Measurements from ENCODE around the gene ATXN8OS. TPM values are rescaled to one million over a fixed set of nuclear protein-coding genes. Genes with fewer than 3 reads are reported as not detected.
"Not testable (repeated sequence)": the region's sequence is repeated elsewhere in the genome, so short reads cannot be mapped to it uniquely, and the experiment has no call there.

Gene ATXN8OS
- total RNA-seq, 4 donors from 2014 or later: not detected

GRCh38 chr13:70125693-70126092 is 18.1 kb downstream of the ATXN8OS start:
- WGBS, 2 donors: 57 to 69% methylated on average over 5 of the region's 5 CpGs
- Histone ChIP-seq H3K4me1 (no peaks in the 10 kb centered on the region), H3K27ac (no peak overlapping the region), H3K9me3 (no peaks in the 10 kb centered on the region), H3K4me3 (replicated peaks in 1 of 3) (no peak overlapping the region), H3K27me3 (no peaks in the 10 kb centered on the region), H3K36me3 (no peaks in the 10 kb centered on the region)
- no peak for TF ChIP-seq POLR2A (IDR thresholded peaks at IDR 0.05)
- TF ChIP-seq CTCF (IDR thresholded peaks at IDR 0.05): no peak
- DNase-seq: no peak
- intact Hi-C loops (cut with DNase I): no loop called here

DNA sequence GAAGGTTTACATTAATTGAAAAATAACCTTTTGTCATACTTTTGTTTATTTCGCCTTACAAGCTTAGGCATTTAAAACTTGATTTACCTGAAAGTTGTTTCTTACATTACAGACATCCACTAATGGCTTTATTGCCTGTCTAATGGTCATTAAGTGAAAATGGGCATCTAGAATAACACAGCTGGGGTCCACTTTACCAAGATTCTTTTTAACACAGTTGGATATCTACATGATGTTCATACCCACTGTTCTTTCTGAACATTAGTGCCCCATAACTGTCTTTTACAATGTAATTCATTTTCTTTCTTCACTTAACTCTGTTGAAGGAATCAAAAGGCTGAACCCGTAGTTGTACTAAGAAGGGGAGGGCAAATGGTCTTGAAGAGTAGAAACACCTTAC is 20.5 kb downstream of the ATXN8OS start:
- intact Hi-C loops (cut with DNase I): no loop called here
- 59 to 90% methylated on average over 2 of the region's 2 CpGs for WGBS, 2 donors

DNA sequence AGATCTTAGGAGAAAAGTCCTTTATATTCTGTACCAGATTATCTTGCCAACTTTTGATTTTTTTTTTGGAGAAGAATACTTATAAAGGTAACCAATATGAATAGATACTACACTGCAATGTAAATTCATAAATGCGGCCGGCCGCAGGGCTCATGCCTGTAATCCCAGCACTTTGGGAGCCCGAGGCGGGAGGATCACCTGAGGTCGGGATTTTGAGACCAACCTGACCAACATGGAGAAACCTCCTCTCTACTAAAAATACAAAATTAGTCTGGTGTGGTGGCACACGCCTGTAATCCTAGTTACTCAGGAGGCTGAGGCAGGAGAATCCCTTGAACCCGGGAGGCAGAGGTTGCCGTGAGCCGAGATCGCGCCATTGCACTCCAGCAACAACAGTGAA is 35.0 kb downstream of the ATXN8OS start:
- H3K9me3 ChIP-seq; intact Hi-C loops (cut with DNase I); H3K27me3 ChIP-seq; H3K36me3 ChIP-seq; H3K4me3 ChIP-seq (replicated peaks in 1 of 3); H3K4me1 ChIP-seq; H3K27ac ChIP-seq; DNase-seq: not testable (repeated sequence)
- 95 to 96% methylated on average over 12 of the region's 12 CpGs for WGBS, 2 donors

More for the DNA sequence above, 20.5 kb downstream of the ATXN8OS start:
- Histone ChIP-seq H3K4me3 (replicated peaks in 1 of 3) (no peak overlapping the region), H3K27ac (no peak overlapping the region), H3K9me3 (no peaks in the 10 kb centered on the region), H3K36me3 (no peaks in the 10 kb centered on the region), H3K27me3 (no peaks in the 10 kb centered on the region), H3K4me1 (no peaks in the 10 kb centered on the region)
- DNase-seq: no peak
- no peak for TF ChIP-seq POLR2A (IDR thresholded peaks at IDR 0.05)
- TF ChIP-seq CTCF (IDR thresholded peaks at IDR 0.05): no peak

DNA sequence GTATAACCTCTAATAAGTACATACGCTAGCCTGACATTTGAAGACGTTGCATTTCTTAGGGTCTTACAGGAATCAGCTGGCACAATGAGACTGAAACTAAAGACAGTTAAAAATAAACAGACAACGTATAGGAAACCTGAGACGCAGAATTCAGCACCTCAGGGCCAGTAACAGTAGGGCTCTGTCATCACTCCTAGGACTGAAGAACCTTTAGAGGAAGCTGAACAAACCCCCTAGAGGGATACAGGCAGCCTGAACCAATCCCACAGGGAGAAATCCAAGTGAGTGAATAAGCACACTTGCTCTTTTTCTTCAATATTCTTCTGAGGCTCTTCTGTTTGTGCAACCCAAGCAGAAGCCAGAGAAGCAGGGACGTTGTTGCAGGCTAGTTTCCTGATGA is 54.5 kb downstream of the ATXN8OS start:
- Histone ChIP-seq H3K36me3 (no peaks in the 10 kb centered on the region), H3K27ac (no peak overlapping the region), H3K27me3 (no peaks in the 10 kb centered on the region), H3K9me3 (no peaks in the 10 kb centered on the region), H3K4me3 (replicated peaks in 1 of 3) (no peak overlapping the region), H3K4me1 (no peaks in the 10 kb centered on the region)
- no peak for DNase-seq
- TF ChIP-seq POLR2A (IDR thresholded peaks at IDR 0.05) (no peak), CTCF (IDR thresholded peaks at IDR 0.05) (no peak)
- intact Hi-C loops (cut with DNase I): no loop called here
- WGBS, 2 donors: 31 to 40% methylated on average over 5 of the region's 5 CpGs

DNA sequence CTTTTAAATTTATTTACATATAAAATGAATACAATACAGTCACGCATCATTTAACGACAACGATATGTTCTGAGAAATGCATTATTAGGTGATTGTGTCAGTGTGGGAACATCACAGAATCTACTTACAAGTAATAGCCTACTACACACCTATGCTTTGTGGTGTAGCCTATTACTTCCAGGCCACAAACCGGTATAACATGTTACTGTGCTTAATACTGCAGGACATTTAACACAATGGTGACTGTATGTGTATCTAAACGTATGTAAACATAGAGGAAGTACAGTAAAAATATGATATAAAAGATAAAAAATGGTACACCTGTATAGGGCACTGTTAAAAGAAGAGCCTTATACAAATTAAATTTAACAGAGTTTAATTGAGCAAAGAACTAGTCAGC is 63.1 kb downstream of the ATXN8OS start:
- Histone ChIP-seq H3K36me3 (no peaks in the 10 kb centered on the region), H3K4me3 (replicated peaks in 1 of 3) (no peak overlapping the region), H3K4me1 (no peaks in the 10 kb centered on the region), H3K27ac (no peak overlapping the region), H3K9me3 (no peaks in the 10 kb centered on the region), H3K27me3 (no peaks in the 10 kb centered on the region)
- intact Hi-C loops (cut with DNase I): no loop called here
- no peak for TF ChIP-seq CTCF (IDR thresholded peaks at IDR 0.05)
- no peak for TF ChIP-seq POLR2A (IDR thresholded peaks at IDR 0.05)
- no peak for DNase-seq
- WGBS, 2 donors: 91 to 94% methylated on average over 5 of the region's 5 CpGs

DNA sequence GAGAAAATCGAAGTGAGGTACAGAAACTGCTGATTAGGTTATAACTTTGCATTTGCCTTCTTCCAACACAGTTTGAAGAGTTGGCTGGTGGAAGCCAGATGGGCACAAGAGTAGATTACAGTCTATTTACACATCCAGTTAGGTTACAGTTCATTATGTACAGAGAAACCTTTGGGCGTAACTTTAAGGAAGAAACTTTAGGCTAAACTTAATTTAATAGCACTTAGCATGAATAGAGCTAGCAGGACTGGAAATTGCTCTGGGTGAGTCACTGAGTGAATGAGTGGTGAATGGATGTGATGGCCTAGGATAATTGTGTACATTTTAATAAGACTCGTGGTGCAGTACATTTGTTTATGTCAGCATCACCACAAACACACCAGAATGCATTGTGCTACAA is 63.5 kb downstream of the ATXN8OS start:
- no peaks in the 10 kb centered on the region for H3K27me3 ChIP-seq
- H3K36me3 ChIP-seq: no peaks in the 10 kb centered on the region
- intact Hi-C loops (cut with DNase I): no loop called here
- TF ChIP-seq POLR2A (IDR thresholded peaks at IDR 0.05) (no peak), CTCF (IDR thresholded peaks at IDR 0.05) (no peak)
- no peaks in the 10 kb centered on the region for H3K9me3 ChIP-seq
- H3K27ac ChIP-seq: no peak overlapping the region
- no peak for DNase-seq
- H3K4me3 ChIP-seq (replicated peaks in 1 of 3): no peak overlapping the region
- 80 to 86% methylated on average over 3 of the region's 3 CpGs for WGBS, 2 donors
- no peaks in the 10 kb centered on the region for H3K4me1 ChIP-seq
